ENCODE results near the gene TSHZ2.
A peak's percentile ranks its signal among the peaks of the same experiment; 100 is the strongest.

TSHZ2 gene

GRCh38 chr20:53068241-53068640, 96.1 kb downstream of the TSHZ2 start:
- no peak for DNase-seq

DNA sequence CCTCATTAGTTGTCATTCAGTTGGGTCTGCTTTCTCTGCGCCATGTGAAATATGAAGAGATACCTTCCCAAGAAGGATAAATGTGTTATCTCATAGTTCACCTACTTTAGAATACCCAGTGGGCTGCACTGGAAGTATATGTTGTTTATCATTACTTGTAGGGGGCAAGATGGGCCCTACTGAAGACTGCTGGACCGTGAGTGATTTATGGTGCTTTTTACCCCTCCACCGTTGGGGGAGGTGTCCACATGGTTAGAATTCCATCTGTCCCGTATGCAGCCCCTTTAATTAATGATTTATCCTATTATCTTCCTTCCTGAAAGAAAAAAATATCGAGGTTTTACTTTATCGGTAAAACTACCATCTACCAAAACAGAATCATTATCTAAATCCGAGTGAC, 97.0 kb downstream of the TSHZ2 start:
- DNase-seq, result no peak

GRCh38 chr20:53070224-53070623, 98.1 kb downstream of the TSHZ2 start:
- DNase-seq, result no peak

DNA sequence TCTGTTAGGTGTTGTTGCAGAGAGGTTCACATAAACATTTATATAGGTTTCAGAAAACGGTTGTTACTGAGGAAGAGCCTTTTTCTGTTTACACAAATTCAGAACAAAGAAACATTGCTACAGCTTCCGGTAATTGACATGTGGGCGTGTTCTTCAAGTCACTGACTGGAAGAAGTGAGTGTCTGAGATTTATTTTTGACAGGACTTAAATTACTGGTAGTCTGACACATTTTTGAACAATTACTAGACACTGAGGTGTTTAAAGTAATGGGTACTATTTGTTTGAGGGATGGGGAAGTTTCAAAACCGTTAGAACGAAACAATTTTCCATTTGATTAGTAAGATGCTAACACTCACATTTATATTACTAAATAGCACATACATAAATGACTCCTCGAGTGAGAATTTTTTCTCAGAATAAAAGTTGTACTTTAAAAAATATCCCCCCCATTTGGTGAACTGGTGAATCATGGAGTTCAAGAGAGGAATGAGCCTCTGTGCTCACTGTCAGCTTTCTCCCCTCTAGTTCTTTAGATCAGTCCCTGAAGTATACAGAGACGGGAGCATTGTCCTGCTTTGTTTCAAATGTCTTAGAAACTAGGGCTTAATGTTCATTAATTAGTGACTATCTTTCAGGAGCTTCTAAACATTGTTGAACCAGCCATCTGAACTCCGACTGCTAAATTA, 98.7 kb downstream of the TSHZ2 start:
- peak; percentile 56 for DNase-seq

GRCh38 chr20:53071833-53072232, 99.7 kb downstream of the TSHZ2 start:
- no peak for DNase-seq

GRCh38 chr20:53072923-53073579, 100.9 kb downstream of the TSHZ2 start:
- DNase-seq, result no peak

GRCh38 chr20:53073636-53074415, 101.7 kb downstream of the TSHZ2 start:
- no peak for DNase-seq

DNA sequence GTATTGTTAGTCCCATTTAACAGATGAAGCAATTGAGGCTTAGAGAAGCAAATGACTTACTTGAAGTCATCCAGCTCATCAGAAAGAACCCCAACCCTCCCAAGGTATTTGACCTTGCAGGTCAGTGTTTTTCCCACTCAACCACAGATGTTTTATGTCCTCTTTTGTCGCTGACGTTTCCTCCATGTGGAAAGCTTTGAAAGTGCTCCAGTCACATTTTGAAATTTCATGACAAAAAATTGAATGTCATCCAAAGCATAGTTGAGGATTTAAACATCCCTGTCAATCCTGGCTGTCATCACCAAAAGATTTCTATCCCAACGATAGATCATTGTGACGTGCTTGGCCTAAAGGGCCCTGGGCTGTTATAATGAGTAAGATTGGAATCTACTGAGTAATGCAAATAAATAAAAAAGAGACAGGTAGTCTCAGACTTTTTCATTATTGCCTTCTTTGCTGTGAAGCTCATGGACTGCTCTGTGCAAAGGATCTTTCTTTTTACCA, 102.7 kb downstream of the TSHZ2 start:
- DNase-seq, result no peak

GRCh38 chr20:53076668-53077067, 104.5 kb downstream of the TSHZ2 start:
- DNase-seq, result no peak

GRCh38 chr20:53077373-53078205, 105.4 kb downstream of the TSHZ2 start:
- peak; percentile 14 for DNase-seq

DNA sequence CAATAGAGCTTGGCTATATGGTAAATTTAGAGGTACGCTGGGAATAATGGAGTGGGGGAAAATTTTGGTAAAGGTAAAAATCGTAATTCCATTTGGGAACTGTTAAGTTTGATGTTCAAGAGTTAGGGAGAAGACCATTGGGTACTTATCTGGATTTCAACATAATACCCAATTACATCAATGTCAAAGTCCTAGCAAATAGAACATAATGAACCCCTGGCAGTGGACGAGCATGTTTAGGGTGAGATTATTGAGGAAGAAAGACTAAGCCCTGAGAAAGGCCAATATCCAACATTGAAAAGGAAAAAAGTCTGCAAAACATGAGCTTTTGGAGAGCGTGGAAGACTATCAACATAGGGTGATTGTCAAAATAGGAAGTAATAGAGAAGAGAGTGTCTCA, 106.6 kb downstream of the TSHZ2 start:
- DNase-seq, result no peak

- DNase-seq, result no peak
Measured at GRCh38 chr20:53079261-53079691, 107.1 kb downstream of the TSHZ2 start.

- DNase-seq, result no peak
Measured at GRCh38 chr20:53079828-53080686, 107.9 kb downstream of the TSHZ2 start.

DNA sequence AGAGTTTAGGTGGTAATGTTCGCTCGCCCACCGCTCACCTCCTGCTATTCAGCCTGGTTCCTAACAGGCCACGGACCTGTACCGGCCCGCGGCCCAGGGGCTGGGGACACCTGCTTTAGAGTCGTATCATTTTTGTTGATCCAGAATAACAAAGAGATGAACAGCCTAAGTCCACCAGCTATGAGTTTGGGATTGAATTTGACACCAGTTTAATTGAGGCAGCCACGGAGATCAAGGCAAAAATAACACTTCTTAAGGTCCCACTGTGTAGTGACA, 108.5 kb downstream of the TSHZ2 start:
- no peak for DNase-seq

DNA sequence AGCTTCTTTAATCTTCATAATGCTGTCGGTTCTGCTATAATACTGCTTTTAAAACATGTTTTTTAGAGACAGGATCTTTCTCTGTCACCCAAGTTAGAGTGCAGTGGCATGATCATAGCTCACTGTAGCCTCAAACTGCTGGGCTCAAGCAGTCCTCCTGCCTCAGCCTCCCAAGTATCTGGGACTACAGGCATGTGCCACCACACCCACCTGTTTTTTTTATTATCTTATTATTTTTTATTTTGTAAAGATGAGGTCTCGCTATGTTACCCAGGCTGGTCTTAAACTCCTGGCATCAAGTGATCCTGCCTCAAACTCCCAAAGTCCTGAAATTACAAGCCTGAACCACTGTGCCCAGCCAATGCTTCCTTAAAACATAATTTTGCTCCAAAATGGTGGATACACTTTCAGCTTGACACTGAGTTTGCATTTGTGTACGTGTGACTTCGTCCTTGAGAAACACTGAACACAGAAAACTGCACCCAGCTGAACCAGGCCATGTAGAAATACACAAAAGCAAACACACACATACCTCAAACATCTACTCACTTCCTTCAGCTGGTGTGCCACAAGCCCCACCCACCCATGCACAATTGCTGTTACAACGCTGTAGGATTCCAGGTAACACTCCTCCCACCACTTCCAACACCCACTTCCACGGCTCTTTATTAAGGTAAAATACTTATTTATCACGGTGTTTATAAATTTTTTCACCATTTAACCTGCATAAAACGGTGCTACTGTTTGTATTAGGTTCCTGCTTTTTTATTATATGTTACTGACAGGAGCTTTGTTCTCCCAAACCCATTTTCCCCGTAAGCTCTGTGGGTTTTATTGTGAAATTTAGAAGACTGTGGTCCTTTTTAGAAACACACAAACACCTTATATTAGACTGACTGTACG, 109.1 kb downstream of the TSHZ2 start:
- peak; percentile 56 for DNase-seq

DNA sequence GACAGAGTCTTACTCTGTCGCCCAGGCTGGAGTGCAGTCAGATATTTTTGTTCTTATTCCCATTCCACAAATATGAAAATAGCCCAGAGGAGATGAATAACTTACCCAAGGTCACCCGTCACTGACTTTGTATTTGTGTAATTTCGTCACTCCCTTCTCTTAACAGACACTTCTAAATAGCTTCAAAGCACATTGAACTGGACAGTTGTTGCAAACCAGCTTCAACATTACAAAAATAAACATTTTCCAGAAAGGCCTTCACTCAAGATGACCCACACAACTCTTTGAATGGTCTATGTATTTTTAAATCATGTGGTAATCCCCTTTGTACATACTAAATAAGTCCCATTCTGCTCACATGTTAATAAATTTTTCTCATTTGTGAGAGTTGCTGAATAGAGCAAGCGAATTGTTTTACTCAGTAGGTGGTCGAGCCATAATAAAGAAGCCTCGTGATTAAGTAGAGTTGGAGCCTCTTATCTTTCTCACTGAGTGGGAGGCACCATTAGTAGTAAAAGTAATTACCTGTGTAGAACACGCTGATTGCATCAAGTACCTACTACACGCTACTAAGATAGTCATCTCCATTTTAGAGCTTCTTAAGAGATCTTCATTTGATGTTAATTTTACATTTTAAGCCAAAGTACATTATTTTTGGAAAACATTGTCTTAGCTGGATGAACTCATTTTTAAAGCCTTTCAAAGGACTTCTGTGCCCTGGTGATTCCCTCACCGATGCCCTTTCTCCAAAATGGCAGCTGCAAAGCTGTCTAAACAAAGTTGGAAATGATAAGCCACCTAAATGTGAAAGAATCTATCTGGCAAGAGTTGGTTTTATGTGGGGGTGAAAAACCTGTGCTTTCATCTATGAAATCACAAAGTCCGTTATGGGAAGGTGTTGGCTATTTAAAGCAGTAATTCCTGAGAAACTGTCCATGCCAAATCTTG, 110.0 kb downstream of the TSHZ2 start:
- no peak for DNase-seq

- DNase-seq, result no peak
Measured at GRCh38 chr20:53083411-53083810, 111.3 kb downstream of the TSHZ2 start.

GRCh38 chr20:53084408-53084997, 112.3 kb downstream of the TSHZ2 start:
- no peak for DNase-seq

GRCh38 chr20:53085720-53086119, 113.6 kb downstream of the TSHZ2 start:
- no peak for DNase-seq

All from CD4-positive, alpha-beta T cell treated with Interleukin-6 for 4 hours (primary cell).